Cerebellar nuclear complex (tissue), 1 donor: ENCODE results near the gene OPCML.

Experiments used
- DNase-seq, 2 experiments: peaks; one replicate each; lab custom pipeline; 2025; lab: John Stamatoyannopoulos, UW

Gene OPCML

GRCh38 chr11:133133606-133134005, 398.7 kb downstream of the OPCML start:
- no peak for DNase-seq

- DNase-seq, result no peak
These were observed 399.3 kb downstream of the OPCML start for GRCh38 chr11:133133050-133133449.

- no peak for DNase-seq
These were observed 404.6 kb downstream of the OPCML start for GRCh38 chr11:133127741-133128140.

- DNase-seq, result no peak
These were observed 408.5 kb downstream of the OPCML start for GRCh38 chr11:133123796-133124195.

GRCh38 chr11:133123366-133123765, 408.9 kb downstream of the OPCML start:
- no peak for DNase-seq

GRCh38 chr11:133122256-133122655, 410.0 kb downstream of the OPCML start:
- DNase-seq, result no peak

GRCh38 chr11:133118563-133119268, 413.6 kb downstream of the OPCML start:
- no peak for DNase-seq

GRCh38 chr11:133115099-133115498, 417.2 kb downstream of the OPCML start:
- peak in 1 of 2 experiments; percentile 8 for DNase-seq

GRCh38 chr11:133107763-133108162, 424.5 kb downstream of the OPCML start:
- no peak for DNase-seq

- no peak for DNase-seq
These were observed 425.2 kb downstream of the OPCML start for GRCh38 chr11:133107136-133107535.

- DNase-seq, result no peak
These were observed 425.9 kb downstream of the OPCML start for GRCh38 chr11:133106417-133106816.

GRCh38 chr11:133104009-133104744, 428.1 kb downstream of the OPCML start:
- DNase-seq, result no peak

GRCh38 chr11:133096981-133097380, 435.3 kb downstream of the OPCML start:
- no peak for DNase-seq

- DNase-seq, result no peak
These were observed 445.8 kb downstream of the OPCML start for GRCh38 chr11:133086518-133086917.

GRCh38 chr11:133082841-133083488, 449.3 kb downstream of the OPCML start:
- DNase-seq, result no peak

GRCh38 chr11:133082453-133082781, 449.9 kb downstream of the OPCML start:
- DNase-seq, result no peak

GRCh38 chr11:133081730-133082452, 450.4 kb downstream of the OPCML start:
- no peak for DNase-seq

- DNase-seq, result no peak
These were observed 451.3 kb downstream of the OPCML start for GRCh38 chr11:133081020-133081419.

- DNase-seq, result peak in 1 of 2 experiments; percentile 36
These were observed 453.5 kb downstream of the OPCML start for GRCh38 chr11:133078591-133079404.

GRCh38 chr11:133078012-133078411, 454.3 kb downstream of the OPCML start:
- no peak for DNase-seq

GRCh38 chr11:133075351-133075750, 456.9 kb downstream of the OPCML start:
- DNase-seq, result no peak
